ENCODE measurements around the gene GAK. TPM values are rescaled to one million over a fixed set of nuclear protein-coding genes. Genes with fewer than 3 reads are reported as not detected.

The GAK gene
- total RNA-seq, 1 experiment from 2014 or later = 119 TPM

DNA sequence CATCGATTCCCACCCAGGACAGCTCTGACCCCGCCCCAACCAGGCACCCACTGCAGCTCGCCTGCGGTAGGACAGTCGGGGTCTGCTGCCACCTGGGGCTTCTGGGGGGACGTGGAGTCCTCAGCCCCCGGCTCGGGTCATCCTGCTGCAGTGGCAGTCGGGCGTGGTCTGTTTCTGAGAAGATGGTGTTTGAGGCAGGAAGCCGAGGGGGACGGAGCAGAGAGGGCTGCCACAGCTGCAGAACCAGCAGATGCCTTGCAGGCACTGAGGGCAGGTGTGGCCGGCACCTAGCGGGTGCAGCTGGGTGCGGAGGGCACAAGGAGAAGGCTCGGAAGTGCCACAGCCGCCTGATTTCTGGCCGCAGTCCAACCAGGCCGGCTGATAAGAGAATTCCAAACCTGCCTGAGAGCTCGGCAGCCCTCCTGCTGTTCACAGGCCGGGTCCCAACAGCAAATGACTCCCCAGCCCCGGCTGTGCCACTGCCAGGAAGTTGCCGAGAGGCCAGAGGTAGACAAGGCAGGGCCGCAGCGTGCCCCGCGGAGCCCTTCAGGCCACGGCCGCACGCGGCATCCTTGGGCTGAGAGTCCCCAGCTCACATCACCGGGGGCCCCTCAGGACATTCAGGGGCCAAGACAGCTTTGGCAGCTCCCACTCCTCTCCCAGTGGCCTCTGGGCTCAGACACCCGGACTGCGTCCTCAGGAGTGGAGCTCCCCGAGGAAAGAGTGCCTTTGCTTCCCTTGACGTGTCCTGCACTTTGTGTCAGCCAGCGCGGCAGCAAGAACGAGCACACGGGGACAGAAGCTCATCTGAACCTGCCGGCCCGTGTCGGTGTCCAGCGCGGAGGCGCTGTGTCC, 96.7 kb downstream of the GAK start:
- in situ Hi-C loops (cut with HindIII; ENCODE audit: low pct_unique_long_range_greater_than_20kb, low sequenced_read_pairs) = no loop called here
- DNase-seq (ENCODE audit: low read depth, low spot score) = no peak

DNA sequence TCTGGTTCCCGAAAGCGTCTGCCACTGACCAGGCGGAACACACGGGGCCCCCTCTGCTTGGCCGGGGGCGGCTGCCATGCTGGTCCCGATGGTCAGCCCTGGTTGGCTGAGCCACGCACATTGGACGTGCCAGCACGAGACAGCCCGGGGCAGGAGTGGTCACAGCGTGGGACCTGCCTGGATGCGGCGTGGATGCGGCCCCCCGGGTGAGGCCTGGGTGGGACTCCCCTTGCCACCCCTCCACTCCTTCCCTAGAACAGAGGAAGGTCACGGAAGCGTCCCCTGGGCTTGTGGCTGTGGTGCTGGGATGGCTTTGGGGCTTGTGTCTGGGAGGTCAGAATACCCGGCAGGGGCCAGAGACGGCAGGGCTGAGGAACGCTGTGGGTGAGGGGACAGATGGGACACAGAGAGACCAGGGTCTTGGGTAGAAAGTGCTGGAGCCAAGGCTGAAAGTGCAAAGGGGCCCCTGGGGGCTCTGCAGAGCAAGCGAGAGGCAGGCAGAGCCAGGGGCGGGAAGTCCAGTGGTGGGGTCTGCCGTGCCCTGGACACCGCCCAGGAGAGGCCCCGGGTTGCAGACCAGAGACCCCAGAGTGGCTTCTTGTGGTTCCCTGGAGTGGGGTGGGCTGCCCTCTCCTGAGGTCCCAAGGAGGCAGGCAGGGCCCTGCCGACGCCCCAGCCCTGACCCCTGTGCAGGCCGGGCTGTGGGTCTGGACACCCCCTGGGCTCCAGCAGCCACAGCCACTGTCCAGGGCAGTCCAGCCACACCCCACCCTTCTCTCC, 97.6 kb downstream of the GAK start:
- DNase-seq (ENCODE audit: low read depth, low spot score) = no peak
- in situ Hi-C loops (cut with HindIII; ENCODE audit: low pct_unique_long_range_greater_than_20kb, low sequenced_read_pairs) = no loop called here

DNA sequence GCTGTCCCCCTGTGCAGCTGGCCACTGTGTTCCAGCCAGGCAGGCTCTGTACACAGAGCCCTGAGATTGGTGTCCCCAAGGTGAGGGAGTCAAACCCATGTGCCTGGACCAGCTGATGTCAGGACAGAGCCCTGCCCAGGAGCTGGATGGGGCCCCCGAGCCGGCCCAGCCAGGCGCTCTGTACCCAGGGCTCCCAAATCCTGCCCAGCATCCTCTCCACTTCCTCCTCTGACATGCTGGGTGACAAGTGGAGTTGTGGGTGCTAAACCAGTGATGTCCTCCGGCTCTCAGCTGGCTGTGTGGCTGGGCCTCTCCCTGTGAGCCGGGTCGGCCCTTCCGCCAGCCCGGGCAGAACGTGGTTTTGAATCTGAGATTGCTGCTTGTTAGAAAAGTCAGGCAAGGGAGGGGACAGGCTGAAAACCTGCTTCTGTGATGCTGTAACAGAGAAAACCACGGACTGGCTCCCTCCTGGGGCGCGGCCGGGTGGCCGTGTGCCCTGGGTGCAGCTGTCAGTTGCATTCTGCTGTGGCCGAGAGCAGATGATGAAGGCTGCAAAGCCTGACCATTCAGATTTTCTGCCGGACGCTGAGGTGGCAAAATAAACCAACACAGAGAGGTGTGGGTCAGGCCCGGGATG, 98.3 kb downstream of the GAK start:
- DNase-seq (ENCODE audit: low read depth, low spot score) = no peak
- in situ Hi-C loops (cut with HindIII; ENCODE audit: low pct_unique_long_range_greater_than_20kb, low sequenced_read_pairs) = no loop called here

GRCh38 chr4:833156-833555, 99.0 kb downstream of the GAK start:
- in situ Hi-C loops (cut with HindIII; ENCODE audit: low pct_unique_long_range_greater_than_20kb, low sequenced_read_pairs) = no loop called here
- DNase-seq (ENCODE audit: low read depth, low spot score) = no peak

DNA sequence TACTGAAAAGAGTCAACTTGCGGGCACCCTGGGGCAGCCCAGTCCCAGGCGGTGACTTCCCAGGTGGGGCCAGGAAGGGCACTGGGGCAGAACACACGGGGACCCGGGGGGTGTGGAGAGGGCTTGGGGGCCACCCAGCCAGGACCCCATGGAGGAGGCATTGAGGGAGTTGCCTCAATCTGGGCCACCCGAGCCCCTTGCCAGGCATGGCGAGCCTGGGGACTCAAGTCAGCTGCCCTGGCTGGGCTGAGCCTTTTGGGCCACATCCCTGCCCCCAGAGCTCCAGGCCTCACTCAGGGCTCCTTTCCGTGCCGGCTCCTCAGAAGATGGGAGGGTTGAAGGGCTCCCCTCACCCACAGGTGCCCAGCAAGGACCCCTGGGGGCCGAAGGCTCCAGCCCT, 99.6 kb downstream of the GAK start:
- no peak for DNase-seq (ENCODE audit: low read depth, low spot score)
- in situ Hi-C loops (cut with HindIII; ENCODE audit: low pct_unique_long_range_greater_than_20kb, low sequenced_read_pairs) = no loop called here

- in situ Hi-C loops (cut with HindIII; ENCODE audit: low pct_unique_long_range_greater_than_20kb, low sequenced_read_pairs) = no loop called here
- no peak for DNase-seq (ENCODE audit: low read depth, low spot score)
Measured at GRCh38 chr4:832108-832507, 100.0 kb downstream of the GAK start.

- in situ Hi-C loops (cut with HindIII; ENCODE audit: low pct_unique_long_range_greater_than_20kb, low sequenced_read_pairs) = no loop called here
- no peak for DNase-seq (ENCODE audit: low read depth, low spot score)
Measured at GRCh38 chr4:831483-831805, 100.7 kb downstream of the GAK start.

DNA sequence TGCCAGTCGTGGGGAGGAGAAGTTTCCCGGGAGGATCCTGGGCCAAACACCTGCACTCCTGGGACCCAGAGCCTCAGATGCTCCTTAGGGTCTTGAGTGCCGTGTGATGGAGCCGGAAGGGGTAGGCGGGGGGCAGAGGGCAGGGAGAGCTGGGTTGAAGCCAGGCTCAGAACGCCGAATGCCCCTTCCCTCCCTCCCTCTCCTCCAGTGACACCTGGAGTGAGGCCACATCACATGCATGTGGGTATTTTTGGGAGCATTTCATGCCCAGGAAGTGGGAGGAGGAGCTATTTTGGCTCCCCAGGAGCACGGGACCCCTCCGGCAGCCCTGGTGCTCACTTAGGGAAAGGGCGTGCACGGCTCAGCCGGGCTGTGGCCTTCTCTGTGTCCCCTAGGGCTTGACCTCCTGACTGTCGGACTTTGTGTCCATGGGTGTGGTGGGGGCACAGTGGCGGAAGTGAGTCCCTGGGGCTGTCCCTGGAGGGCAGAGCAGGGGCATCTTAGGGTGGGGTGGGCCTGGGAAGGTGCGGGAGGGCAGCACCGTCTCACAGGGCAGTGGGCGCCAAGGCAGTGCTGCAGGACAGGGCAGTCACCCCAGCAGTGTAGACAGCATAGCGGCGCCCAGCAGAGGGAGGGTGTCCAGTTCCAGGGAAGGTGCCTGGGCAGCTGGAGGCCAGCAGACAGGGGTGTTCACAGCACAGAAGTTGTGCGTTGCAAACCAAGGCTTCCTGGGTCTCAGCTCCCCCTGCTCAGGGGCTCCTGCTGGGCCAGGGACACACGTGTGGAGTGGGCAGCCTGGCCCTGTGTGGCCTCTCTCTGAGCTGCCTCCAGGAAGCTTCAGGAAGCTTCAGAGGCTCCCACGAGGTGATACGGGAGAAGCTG, 101.3 kb downstream of the GAK start:
- in situ Hi-C loops (cut with HindIII; ENCODE audit: low pct_unique_long_range_greater_than_20kb, low sequenced_read_pairs) = no loop called here
- no peak for DNase-seq (ENCODE audit: low read depth, low spot score)

DNA sequence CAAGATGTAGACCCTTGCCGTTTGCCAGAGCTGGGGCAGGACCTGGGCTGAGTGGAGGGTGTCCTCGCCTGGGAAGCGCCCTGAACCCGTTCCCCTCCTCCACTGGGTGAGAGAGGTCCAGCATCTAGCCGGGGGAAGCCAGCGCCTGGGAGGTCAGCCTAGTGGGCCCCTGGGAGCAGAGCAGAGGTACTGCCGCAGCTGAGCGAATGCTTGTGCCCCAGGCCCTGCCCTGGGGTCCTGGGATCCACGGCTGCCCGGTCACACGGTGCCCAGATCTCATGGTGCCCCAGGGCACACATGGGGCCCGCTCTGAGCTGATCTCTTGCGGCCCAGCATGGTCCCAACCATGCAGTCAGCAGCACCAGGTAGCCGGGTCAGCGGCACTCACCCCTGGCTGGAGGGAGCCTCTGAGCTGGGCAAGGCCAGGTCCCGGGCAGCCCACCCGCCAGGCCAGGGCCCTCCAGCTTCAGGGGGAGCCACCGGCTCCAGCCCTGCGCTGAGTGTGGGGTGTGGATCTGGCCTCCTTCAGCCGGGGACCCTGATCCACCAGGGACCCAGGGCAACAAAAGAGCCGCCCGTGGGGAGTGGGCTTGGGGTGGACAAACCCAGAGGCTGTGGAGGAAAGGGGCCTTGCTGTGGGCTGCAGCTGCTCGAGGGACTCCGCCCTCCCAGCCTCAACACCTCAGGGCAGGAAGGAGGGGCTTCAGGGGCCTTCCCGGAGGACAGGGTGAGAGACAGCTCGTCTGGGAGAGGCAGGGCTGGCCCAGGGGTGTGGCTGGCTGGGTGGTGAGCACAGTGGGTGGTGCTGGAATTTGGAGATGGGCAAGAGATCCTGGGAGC, 102.1 kb downstream of the GAK start:
- DNase-seq (ENCODE audit: low read depth, low spot score) = no peak
- in situ Hi-C loops (cut with HindIII; ENCODE audit: low pct_unique_long_range_greater_than_20kb, low sequenced_read_pairs) = no loop called here

GRCh38 chr4:829291-829690, 102.8 kb downstream of the GAK start:
- DNase-seq (ENCODE audit: low read depth, low spot score) = no peak
- in situ Hi-C loops (cut with HindIII; ENCODE audit: low pct_unique_long_range_greater_than_20kb, low sequenced_read_pairs) = no loop called here

- peak; percentile 25 for DNase-seq (ENCODE audit: low read depth, low spot score)
- in situ Hi-C loops (cut with HindIII; ENCODE audit: low pct_unique_long_range_greater_than_20kb, low sequenced_read_pairs) = no loop called here
Measured at GRCh38 chr4:828641-829271, 103.4 kb downstream of the GAK start.

GRCh38 chr4:827209-828081, 104.7 kb downstream of the GAK start:
- DNase-seq (ENCODE audit: low read depth, low spot score) = no peak
- in situ Hi-C loops (cut with HindIII; ENCODE audit: low pct_unique_long_range_greater_than_20kb, low sequenced_read_pairs) = no loop called here

- in situ Hi-C loops (cut with HindIII; ENCODE audit: low pct_unique_long_range_greater_than_20kb, low sequenced_read_pairs) = no loop called here
- no peak for DNase-seq (ENCODE audit: low read depth, low spot score)
Measured at GRCh38 chr4:826508-827208, 105.5 kb downstream of the GAK start.

DNA sequence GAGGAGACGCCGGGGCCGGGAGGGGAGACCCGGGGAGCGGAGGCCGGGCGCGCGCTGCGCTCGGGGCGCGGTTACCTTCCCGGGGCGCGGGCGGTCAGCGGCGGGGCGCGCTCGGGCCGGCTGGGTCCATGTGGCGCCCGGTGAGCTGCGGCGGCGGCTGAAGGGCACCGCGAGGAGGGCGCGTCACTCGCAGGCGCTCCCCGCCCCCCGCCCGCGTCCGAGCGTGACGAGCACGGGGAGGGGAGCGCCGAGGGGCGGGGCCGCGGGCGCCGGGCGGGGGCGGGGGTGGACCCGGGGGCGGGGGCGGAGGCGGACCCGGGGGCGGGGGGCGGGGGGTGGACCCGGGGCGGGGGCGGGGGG, 106.2 kb downstream of the GAK start, which contains the start of gene CPLX1:
Gene CPLX1, minus strand, starts transcription at position 159 of the 360 bp plus-strand sequence. CDS start 1,607 bp downstream, outside the sequence.
- in situ Hi-C loops (cut with HindIII; ENCODE audit: low pct_unique_long_range_greater_than_20kb, low sequenced_read_pairs) = no loop called here
- DNase-seq (ENCODE audit: low read depth, low spot score) = peak; percentile 31
